B cell (primary cell): ENCODE data around the gene SMYD2.

ENCODE experiments used
- CTCF ChIP-seq: fragments of 200-600 bp; IDR thresholded peaks from one replicate; pipeline ENCODE4 v1.8.0; 2022; ENCODE audit warnings: antibody characterized with exemption, mild to moderate bottlenecking
- EZH2 ChIP-seq: IDR thresholded peaks from 2 replicates; pipeline ENCODE4 v1.6.1; 2012; ENCODE audit warnings: borderline replicate concordance, low read depth, mild to moderate bottlenecking, moderate library complexity, low read length; ENCODE audit not compliant: insufficient read depth, poor library complexity, severe bottlenecking

- TF ChIP-seq CTCF (no peak), EZH2 (no peak)
These were observed 8.8 kb downstream of the SMYD2 start for GRCh38 chr1:214289574-214290272.
